Vagina (tissue), 2 donors: ENCODE data around the gene SERTAD2.

Experiments
- POLR2A ChIP-seq, 2 donors: fragments of 450-650 bp; IDR thresholded peaks; one replicate each; pipeline ENCODE4 v1.6.1; 2017; ENCODE audit warnings: antibody characterized with exemption in 2 of 2, mild to moderate bottlenecking in 2 of 2, moderate library complexity in 2 of 2
- POLR2AphosphoS5 ChIP-seq, 2 donors: sonication (generic); formaldehyde crosslinking; IDR thresholded peaks; one replicate each; pipeline ENCODE4 v1.9.0; 2017; ENCODE audit warnings: antibody characterized with exemption in 2 of 2, mild to moderate bottlenecking in 2 of 2, low read depth in 1 of 2; ENCODE audit not compliant: insufficient read depth in 1 of 2
- TF ChIP-seq, protein P1 (sequence below), 3 experiments: fragments of 450-650 bp in 2 of 3; fragments of 200-600 bp in 1 of 3; sonication (generic) in 1 of 3; IDR thresholded peaks; one replicate each; pipeline ENCODE4 v1.5.1; 2017 to 2019; ENCODE audit warnings: antibody characterized with exemption in 3 of 3, mild to moderate bottlenecking in 2 of 3, moderate library complexity in 2 of 3

DNA sequence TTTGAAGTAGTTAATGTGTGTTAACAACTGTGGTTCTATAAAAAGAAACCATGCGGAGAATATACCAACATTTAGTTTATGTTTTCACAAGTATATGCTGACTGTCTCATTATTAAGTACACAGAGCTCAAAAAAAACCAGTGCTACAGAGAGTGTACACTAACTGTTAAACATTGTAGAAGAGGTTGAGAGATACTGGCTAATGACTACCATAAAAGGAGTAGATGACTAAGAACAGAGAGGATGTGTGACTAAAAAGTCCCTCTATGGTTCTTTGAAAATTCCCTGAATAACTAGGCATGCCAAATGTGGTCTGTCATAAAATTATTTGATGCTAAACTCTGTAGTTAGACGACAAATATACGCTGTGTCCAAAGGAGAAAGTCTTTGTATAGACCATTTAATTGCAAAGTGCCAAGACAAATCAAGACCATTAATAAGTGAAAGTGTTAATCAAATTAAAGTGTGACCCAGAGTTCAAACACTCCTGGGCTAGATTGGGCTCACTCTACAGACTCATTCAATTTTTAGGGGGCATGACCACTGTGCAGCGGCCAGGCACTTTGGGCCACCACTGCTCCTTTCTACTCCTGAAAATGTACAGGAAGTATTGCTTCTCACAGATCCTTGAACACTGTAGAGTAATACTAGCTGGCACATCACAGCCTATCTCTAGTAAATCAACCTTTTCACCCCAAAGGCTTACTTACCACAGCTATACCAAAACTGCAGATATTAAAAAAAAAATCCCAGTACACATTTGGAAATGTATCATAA, 45.1 kb upstream of the SERTAD2 start:
- TF ChIP-seq, protein P1, sequence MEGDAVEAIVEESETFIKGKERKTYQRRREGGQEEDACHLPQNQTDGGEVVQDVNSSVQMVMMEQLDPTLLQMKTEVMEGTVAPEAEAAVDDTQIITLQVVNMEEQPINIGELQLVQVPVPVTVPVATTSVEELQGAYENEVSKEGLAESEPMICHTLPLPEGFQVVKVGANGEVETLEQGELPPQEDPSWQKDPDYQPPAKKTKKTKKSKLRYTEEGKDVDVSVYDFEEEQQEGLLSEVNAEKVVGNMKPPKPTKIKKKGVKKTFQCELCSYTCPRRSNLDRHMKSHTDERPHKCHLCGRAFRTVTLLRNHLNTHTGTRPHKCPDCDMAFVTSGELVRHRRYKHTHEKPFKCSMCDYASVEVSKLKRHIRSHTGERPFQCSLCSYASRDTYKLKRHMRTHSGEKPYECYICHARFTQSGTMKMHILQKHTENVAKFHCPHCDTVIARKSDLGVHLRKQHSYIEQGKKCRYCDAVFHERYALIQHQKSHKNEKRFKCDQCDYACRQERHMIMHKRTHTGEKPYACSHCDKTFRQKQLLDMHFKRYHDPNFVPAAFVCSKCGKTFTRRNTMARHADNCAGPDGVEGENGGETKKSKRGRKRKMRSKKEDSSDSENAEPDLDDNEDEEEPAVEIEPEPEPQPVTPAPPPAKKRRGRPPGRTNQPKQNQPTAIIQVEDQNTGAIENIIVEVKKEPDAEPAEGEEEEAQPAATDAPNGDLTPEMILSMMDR (IDR thresholded peaks at IDR 0.05): no peak
- TF ChIP-seq POLR2A (IDR thresholded peaks at IDR 0.05): no peak
- TF ChIP-seq POLR2AphosphoS5 (IDR thresholded peaks at IDR 0.05; ENCODE audit: insufficient read depth in 1 of 2, low read depth in 1 of 2): no peak
